Stimulated activated CD4-positive, alpha-beta T cell treated with anti-CD3 and anti-CD28 coated beads, Interleukin-15, amount 100 ng/mL, for 24 hours (primary cell): ENCODE results near the gene CMKLR1.

Experiments
- DNase-seq: peaks from one replicate; pipeline ENCODE4 v3.0.0-alpha.2; 2020

CMKLR1 gene

DNA sequence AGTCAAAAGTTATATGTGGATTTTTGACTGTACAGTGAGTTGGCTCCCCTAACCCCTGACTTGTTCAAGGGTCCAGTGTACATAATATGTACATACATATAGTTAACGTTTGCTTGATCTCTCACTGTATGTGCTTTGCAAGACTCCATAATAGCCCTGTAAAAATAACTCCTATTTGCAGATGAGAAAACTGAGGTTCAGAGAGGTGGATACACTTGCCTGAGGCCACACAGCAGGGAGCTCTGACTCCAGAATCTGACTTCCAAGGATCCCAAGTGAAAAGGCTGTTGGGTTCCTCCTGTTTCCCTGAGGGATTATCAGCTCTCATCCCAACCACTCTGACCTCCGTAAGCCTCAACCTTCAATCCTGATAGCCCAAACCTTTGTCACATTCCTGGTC is 41.7 kb downstream of the CMKLR1 start:
- DNase-seq: no peak

DNA sequence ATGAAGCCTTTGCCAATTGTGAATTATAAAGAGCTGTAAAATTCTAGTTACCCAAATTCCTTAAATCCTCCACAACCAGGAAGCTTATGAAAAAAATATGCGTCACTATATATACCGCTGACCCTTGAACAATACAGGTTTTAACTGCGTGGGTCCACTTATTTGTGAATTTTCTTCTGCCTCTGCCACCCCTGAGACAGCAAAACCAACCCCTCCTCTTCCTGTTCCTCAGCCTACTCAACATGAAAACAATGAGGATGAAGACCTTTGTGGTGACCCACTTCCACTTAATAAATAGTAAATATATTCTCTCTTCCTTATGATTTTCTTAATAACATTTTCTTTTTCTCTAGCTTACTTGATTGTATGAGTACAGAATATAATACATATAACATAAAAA is 42.2 kb downstream of the CMKLR1 start:
- no peak for DNase-seq

DNA sequence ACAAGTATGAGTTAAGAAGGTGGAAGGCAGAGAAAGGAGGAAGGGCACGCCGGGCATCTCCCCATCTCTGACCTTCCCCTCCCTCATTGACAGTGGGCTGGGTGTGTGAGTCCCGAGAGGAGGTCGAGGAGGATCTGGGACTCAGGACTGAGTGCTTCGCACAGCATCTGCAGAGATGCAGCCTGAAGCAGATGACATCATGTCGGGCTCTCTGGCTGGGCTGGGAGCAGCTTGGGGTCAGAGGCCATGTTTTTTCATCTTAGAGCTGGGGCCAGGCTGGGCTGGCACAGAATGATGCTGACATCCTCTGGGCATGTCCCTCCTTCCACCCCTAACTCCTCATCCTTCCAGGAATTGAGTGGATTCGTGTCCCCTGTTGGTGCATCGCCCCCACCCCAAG is 43.5 kb downstream of the CMKLR1 start:
- no peak for DNase-seq

DNA sequence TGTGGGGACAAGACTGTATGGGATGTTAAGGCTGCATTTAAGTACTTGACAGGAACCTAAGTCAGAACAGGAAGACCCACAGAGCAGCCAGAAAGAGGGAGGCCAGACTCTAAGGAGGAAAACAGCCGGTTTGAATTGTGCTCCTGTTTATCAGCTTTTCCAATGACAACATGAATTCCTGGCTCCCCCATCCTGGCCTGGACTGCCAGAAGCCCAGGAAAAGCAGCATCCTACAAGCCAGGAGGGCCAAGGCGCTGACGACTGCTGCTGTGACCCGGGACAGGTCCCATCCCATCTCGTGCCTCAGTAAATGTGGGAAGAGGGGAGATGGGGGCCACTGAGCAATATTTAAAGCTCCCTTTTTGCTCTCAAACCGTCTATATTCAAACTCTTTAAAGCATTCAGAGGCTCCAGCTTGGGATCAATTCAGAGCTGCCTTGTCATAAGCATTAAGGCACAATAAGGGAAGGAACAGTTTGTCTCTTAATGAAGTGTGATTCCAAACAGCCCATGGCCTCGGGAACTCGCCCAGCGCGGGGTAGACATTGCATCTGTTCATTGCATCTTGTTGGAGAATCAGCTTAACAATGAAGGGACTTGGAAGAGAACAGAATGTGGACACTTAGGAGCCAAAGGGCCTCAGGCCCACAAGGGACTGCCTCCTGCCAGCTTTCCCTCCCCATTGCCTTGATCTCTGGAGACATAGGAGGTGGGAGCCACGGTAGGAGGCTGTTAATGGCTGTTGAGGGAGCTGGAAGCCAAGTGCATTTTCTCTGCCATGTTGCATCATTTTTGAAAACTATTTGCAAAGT is 49.6 kb downstream of the CMKLR1 start:
- DNase-seq: no peak

DNA sequence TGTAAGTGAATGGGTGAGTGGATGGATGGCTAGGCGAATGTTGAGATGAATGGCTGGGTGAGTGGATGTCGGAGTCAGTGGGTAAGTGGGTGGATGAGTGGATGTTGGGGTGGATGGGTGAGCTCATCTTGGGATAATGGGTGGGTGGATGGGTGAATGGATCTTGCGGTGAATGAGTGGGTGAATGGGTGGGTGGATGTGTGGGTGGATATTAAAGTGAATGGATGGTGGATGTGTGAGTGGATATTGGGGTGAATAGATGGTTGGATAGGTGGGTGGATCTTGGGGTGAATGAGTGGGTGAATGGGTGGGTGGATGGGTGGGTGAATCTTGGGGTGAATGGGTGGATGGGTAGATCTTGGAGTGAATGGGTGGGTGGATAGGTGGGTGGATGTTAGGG is 51.9 kb downstream of the CMKLR1 start:
- DNase-seq: no peak

DNA sequence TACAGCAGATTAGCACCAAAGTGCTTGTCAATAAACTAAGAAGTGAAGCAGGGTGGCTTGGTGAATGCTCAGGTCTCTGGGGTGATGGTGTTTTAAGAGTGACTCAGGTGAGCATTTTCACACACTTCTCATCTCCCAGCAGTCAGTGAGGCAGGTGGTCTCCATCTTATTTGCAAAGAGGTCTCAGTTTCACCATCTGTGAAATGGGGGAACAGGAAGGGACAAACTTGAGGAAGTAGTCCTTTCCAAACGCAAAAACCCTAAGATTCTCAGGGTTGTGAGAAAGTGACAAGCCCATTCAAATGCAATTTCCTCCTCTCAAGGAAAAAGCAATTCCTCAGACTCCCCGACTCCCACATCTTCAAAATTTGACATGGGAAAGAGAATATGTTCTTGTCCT is 54.1 kb downstream of the CMKLR1 start:
- DNase-seq: no peak

DNA sequence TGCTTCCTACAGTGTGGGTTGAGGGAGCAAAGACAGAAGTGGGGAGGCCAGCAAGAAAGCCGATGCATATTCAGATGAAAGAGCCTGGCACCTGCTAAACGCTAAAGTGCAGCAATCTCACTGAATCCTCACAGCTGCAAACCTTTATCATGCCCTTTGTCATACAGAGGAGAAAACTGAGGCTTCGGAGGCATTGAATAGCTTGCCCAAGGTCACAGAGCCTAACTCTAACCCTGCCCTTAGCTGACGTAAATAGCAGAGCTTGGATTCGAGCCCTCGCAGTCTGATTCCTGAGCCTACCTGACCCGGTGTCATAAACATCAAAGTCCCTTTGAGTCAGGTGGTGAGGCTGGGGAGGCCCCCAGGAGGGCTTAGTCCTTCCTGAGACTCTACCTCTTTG is 54.9 kb downstream of the CMKLR1 start:
- no peak for DNase-seq

DNA sequence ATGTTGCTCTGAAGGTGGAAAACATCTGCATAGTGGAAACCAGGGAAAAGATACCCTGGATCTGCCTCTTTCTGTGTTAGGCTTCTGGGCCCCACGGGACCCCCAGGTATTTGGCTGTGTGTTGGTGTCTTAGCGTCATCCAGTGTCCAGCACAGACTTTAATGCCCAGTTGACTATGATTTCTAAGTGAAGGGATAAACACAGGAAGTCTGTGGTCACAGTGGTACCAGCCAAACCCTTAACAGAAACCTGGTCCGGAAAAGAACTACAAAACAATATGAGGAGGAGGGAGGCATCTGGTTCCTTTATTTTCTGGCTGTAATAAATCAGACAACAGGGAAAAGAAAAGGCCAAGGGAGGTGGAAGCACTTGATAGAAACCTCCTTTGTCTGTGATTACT is 56.4 kb downstream of the CMKLR1 start:
- DNase-seq: no peak

DNA sequence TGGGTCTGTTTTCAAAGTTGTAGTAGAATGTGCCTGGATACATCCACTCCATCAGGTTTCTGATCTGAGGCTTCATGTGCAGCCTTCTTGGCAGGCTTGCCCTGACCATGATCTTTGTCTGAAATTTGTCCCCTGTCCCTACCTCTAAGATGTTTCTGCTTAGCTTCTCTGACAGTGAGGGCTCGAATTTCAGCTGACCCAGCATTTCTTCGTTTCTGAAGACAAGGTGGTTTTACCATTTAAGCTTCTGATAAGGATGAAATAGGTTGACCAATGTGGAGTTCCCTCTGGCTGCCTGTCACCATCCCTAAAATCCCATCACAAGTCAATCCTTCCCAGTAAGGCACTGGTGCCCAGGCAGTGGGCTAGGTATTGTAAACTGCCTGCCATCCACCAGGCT is 57.0 kb downstream of the CMKLR1 start:
- no peak for DNase-seq

DNA sequence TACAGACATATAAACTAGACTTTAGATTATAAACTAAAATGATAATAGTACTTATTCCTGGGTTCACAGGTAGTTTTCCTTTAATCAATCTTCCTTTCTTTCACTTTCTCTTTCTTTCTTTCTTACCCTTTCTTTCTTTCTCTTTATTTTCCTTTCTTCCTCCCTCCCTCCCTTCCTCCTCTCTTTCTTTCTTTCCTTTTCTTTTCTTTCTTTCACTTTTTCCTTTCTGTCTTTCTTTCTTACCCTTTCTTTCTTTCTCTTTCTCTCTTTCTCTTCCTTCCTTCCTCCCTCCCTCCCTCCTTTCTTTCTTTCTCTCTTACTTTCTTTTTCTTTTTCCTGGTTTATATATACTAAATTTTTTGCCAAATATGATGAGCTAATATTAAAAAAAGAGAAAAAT is 61.5 kb downstream of the CMKLR1 start:
- DNase-seq: no peak

DNA sequence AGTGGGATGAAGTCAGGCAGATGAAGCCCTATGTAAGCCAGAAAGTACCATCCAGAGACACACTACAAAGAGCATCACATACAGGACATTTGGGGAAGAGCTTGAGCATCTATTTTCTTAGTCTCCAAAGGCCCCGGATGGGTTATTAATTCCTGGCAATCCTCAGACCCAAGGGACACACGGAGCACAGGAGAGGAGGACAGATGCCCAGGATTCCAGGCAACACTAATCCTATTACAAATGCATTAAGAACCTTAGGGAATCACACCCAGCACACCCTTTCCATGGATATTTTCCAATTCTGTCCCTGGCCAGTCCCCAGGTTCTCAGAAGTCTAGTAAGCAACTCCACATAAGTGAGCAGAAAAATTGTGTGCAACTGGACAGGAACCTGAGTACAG is 65.9 kb downstream of the CMKLR1 start:
- no peak for DNase-seq

DNA sequence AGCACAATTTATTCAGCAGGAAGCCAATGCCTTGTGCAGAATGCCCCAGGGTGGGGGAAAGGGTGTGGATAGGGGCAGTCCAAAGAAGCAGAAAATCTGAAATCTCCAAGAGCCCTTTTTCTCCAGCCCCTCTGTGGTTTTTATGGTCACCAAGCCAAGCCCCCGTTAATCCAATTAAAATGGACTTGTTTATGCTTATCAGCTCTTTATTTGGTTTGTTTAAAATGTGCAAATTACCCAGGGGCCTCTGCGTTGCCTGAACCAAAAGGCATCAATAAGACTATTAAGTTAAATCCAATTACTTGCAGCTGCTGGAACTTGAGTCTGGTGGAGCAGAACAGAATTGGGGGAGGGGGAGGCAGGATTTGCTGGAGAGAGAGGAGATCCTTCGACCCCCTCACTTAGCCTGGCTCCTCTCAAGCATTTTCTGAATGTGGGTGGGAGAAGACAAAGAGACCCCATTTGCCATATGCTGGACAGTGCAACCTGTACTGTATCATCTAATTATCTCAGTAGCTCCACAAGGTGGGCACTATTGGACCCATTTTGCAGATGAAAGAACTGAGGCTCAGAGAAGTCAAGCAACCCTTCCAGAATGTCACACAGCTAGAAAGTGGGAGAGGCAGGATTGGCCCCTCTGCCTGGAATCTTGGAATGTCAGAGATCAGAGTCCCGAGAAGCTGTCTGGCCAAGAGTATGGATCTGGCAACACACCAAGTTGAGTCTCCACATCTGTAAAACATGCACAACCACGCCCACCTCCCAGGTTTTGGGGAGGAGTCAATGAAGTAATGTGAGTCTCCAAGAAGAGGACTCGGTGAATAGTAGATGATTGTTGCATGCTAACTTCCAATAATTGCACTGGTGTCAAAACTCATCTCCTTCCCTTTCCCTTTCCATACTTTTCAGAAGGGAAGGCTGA is 66.9 kb downstream of the CMKLR1 start:
- no peak for DNase-seq

DNA sequence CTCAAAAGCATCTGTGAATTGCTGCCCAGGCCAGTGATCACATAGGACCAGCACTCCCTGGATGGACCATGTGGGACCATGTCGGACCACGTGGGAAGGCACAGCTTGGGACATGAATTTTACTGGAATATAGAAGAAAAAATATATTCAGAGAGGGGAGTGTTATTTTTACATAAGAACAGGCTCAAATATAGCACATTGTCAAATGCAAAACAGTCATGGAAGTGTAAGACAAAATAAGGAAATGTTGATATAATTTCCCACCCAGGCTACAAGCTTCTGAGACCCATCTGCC is 68.3 kb downstream of the CMKLR1 start:
- DNase-seq: no peak

DNA sequence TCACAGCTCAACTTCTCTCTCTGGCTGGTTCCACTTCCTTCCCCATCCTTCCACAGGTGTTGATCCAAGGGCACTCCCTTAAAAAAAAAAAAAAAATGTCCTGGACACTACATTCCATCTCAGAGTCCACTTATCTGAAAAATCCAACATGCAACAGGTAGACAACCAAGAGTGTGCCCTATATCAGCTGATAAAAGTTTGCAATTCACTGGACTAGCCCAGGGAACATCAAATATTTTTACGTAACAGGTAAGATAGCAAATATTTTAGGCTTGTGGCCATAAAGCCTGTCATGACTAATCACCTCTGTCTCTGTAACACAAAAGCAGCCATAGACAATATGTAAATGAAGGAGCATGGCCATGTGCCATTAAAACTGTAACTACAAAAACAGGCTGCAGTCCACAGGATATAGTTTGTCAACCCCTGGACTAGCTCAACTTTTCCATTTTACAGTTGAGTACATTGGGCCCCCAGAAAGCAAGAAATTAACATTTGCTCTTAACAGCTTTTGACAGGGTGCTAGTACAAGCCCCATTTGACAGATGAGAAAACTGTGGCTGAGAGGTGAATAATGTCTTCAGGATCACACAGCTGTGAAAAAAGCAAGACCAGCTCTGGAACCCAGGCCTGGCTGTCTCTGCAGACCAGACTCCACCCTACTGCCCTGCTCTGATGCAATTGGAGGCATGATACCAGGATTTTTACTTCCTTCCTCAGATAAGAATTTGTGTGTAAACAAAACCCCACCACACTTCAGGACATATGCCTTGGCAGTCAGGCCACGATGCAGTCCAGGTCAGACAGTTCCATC is 68.9 kb downstream of the CMKLR1 start:
- DNase-seq: no peak

DNA sequence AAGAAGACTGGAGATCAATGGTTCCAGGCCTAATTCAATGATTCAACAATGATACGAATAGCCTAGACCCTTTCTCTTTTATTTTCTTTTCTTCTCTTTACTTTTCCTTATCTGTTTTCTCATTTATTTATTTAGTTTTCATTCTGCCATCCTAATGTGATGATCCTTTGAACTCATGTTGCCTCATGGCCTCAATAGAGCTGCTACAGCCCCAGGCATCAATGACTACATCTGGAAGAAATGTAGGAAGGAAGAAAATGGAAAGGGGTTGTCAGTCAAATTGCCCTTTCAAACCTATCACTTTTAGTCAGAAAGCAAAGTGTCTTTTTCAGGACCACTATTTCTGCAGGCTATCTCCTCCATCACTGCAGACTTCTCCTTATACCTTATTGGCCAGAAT is 69.9 kb downstream of the CMKLR1 start:
- DNase-seq: no peak

DNA sequence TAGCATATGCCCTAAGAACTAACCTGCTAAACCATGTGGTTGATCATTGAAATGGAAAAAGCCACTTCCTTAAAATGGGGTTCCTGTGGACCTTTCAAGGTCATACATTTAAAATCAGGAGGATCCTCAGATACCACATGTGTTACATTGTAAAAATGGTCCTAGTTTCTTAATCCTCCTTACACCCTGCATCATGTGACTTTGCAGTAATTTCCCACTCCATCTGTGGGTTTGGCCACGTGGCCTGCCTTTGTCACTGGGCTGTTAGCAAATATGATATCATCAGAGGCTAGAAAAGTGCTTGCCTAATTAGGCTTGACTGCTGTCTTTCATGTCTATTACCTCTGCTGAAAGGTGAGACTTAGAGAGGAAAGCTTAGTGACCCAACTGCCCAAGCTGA is 70.7 kb downstream of the CMKLR1 start:
- no peak for DNase-seq

DNA sequence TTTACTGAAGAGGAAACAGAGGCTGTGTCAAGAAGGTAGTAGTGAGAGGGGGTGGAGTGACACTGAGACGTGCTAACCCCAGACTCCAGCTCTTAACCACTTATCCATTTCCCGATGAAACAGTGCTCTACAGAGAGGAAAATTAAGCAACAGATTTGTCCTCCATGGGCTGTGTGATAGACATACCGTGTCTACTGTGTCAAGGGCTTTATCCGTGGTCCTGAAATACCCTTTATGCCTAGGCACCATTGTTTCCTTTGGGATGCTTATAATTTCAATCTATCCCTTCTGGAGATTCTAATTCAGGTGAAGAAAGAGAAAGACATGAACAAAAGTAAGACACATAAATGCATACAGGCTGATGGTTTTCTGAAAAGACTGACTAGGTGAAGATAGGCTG is 71.7 kb downstream of the CMKLR1 start:
- DNase-seq: no peak

DNA sequence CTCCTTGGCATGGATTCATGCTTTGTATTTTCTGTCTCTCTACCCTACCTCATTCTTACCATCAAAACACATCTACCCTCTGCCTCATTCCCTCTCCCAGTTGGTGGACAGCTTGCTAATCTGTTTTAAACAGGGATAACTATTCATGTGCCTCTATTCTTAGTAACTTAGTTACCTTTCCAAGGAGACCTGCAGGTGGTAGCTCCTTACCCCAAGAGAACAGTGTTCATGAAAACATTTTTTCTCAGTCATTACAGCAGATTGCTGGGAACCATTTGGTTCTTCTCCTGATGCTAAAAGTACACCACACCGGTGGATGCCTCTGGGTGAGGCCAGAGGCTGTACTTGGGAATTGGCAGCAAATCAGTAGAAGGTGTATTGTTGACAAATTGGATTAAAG is 73.0 kb downstream of the CMKLR1 start:
- DNase-seq: no peak

DNA sequence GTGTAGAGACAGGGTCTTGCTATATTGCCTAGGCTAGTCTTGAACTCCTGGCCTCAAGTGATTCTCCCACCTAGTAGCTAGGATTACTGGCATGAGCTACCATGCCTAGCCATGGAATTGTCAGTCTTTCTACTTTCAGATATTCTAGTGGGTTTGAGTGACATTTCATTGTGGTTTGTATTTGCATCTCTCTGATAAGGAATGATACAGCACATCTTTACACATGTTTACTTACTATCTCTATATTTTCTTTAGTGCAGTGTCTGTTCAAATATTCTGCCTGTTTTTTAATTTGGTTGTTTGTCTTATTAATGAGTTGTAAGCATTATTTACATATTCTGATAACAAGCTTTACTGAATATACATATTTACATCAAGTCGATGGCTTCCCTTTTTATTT is 73.6 kb downstream of the CMKLR1 start:
- DNase-seq: no peak

DNA sequence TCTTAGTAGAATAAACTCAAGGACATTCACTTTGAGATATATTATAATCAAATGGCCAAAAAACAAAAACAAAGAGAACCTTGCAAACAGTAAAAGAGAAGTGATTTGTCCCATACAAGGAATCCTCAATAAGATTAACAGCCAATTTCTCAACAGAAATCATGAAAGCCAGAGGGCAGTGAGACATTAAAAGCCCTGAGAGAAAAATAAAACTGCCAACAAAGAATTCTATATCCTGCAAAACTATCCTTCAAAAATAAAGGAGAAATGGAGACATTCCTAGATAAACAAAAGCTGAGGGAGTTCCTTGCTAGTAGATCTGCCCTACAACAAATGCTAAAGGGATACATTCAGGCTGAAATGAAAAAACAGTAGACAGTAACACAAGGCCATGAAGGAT is 78.1 kb downstream of the CMKLR1 start:
- no peak for DNase-seq

DNA sequence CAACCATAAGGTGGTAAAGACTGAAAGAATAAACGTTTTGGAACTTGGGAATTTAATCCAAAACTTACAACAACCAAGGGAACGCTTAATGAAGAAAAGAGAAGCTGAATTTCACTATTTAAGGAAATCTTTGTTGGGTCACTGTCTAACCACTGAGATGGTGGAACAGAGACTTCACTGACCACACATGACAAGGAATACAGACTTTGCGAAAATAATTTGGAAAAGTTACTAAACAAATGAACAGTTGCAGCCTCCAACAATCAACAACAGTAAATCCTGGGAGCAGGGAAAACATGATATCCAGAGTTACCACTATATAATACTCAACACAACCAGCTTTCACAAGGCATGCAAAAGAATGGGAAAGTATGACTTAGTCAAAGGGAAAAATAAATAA is 79.1 kb downstream of the CMKLR1 start:
- DNase-seq: no peak

DNA sequence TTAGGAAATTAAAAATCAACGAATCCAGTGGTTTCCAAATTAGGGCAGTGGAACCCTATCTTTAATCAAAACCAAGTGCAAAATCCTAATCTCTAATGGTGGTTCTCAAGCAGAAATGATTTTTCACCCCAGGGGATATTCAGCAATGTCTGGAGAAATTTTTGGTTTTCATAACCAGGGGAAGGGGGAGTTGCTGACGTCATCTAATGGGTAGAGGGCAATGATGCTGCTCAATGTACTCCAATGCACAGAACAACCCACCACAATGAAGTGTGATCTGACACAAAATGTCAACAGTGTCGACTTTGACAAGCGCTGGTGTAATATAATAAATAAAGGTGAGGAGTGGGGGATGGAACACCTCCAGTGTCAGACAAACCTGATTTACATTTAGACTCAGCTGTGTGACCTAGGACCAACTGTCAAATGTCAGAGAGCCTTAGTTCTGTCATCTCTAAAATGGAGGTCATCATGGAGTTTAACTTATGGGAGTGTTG is 81.5 kb downstream of the CMKLR1 start:
- DNase-seq: no peak

DNA sequence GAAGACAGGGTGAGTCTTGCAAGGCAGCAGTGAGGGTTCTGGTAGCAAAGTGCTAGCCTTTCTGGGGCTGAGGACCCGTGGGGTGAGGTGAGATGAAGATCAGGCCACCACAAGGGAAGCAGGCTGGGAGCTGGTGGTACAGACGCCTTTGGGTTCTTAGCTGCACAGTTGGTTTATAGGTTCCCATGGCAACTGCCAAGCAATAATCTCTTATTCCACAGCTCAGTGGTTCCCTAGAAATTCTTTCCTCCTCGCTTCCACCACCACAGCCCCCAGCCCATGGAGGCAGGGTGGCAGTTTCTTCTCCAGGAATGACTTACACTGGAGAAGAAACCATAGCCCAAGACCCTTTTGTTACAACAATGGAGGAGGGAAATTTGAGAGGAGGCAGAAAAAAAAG is 82.1 kb downstream of the CMKLR1 start:
- no peak for DNase-seq

DNA sequence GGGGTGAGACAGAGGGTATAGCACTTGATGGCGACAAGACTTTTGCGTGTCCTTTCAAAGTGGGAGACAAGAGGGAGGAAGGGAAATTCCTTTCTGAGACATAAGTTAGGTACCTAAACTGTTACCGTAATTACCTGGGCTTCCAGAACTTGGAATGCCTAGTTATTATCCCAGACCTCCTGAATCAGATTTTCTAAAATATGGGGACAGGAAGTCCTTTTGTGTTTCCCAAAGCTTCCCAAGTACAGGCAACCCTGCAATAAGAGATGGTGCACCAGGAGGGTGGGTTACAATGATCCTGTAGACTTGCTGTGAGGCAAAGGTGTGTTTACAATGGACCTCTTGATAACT is 83.9 kb downstream of the CMKLR1 start:
- DNase-seq: no peak
